Measurements from ENCODE around the gene U2AF2.

The U2AF2 gene

DNA sequence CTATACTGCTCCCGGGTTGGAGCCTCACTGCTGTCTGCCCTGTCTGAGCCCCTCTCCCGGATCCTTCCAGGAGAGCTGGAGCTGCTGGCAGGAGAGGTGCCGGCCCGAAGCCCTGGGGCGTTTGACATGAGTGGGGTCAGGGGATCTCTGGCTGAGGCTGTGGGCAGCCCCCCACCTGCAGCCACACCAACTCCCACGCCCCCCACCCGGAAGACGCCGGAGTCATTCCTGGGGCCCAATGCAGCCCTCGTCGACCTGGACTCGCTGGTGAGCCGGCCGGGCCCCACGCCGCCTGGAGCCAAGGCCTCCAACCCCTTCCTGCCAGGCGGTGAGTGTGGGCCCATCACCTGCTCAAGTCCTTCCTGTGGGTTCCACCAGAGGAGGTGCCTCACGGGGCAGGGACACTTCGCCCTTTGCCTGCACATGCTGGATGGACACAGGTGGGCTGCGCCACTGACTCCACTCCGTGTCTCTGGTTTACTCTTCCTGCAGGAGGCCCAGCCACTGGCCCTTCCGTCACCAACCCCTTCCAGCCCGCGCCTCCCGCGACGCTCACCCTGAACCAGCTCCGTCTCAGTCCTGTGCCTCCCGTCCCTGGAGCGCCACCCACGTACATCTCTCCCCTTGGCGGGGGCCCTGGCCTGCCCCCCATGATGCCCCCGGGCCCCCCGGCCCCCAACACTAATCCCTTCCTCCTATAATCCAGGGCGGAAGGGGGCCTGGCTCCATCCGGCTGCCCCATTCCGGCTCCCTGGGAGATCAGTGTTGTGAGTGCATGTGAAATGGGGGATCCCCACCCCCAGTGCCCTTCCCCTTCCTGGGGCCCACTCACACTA is 40.0 kb downstream of the U2AF2 start:
- Histone ChIP-seq H3K9me3 (ENCODE audit: low read length) (no peaks in the 10 kb centered on the region), H3K27me3 (ENCODE audit: insufficient read depth, low read length) (no peaks in the 10 kb centered on the region), H3K36me3 (ENCODE audit: insufficient read depth, low read length) (peaks cover 86% of the 10 kb centered on the region), H3K9me2 (ENCODE audit: low read depth, low read length) (no peaks in the 10 kb centered on the region), H3K79me2 (ENCODE audit: insufficient read depth, low read length) (no peaks in the 10 kb centered on the region), H3K27ac (ENCODE audit: low read depth, low read length, poor library complexity, severe bottlenecking) (no peak overlapping the region), H4K20me1 (ENCODE audit: insufficient read depth, low read length) (no peaks in the 10 kb centered on the region), H2AFZ (ENCODE audit: low read length) (no peak overlapping the region), H3F3A (ENCODE audit: insufficient read depth, low read length) (no peaks in the 10 kb centered on the region), H3K4me1 (ENCODE audit: insufficient read depth, low read length, severe bottlenecking) (no peaks in the 10 kb centered on the region), H3K4me2 (ENCODE audit: low read length) (no peak overlapping the region), H3K4me3 (ENCODE audit: low read depth, low read length, poor library complexity, severe bottlenecking) (no peak overlapping the region), H3K9ac (ENCODE audit: low read length) (no peak overlapping the region)
- TF ChIP-seq EZH2 (IDR thresholded peaks at IDR 0.05; ENCODE audit: borderline replicate concordance, low read length) = no peak
- no peak for TF ChIP-seq CTCF (IDR thresholded peaks at IDR 0.05; ENCODE audit: low read length)

DNA sequence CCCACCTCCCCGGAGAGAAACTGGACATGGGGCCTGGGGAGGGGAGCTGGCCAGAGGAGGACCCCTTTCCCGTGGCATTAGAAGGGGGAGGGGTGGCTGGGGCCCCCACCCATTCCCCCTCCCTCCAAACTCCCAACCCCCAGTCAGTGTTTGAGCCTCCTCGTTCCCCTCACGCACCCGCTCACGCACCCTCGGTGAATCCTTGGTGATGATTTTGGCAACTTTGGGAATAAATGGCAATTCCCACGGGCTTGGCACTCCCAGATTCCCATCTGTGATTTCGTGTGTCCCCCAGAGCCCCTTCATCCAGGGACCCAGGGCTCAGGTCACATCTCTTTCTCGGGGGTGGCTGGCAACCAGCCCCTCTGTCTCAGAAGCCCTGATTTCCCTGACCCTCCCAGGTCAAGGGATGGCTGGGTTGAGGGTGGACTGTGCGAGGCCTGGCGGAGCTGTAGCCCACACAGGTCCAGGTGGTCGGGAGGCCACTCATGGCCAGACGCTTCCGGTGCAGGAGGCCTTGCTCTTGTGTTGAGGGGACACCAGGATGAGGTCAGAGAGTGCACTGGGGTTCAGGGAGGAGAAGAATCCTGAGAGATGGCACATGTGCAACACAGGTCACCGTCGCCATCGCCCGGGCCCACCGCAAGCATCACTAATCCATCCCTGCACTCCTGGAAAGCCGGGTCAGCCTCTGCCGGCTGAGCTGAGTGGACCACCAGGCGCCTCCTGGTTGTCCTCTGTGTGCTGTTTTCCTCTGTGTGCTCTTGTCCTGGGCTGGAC is 40.9 kb downstream of the U2AF2 start:
- peaks cover 83% of the 10 kb centered on the region for H3K36me3 ChIP-seq (ENCODE audit: insufficient read depth, low read length)
- no peak overlapping the region for H3K27ac ChIP-seq (ENCODE audit: low read depth, low read length, poor library complexity, severe bottlenecking)

More for the DNA sequence above, 40.9 kb downstream of the U2AF2 start:
- no peaks in the 10 kb centered on the region for H4K20me1 ChIP-seq (ENCODE audit: insufficient read depth, low read length)
- H2AFZ ChIP-seq (ENCODE audit: low read length) = no peak overlapping the region
- no peak overlapping the region for H3K9ac ChIP-seq (ENCODE audit: low read length)
- H3K27me3 ChIP-seq (ENCODE audit: insufficient read depth, low read length) = no peaks in the 10 kb centered on the region
- TF ChIP-seq CTCF (IDR thresholded peaks at IDR 0.05; ENCODE audit: low read length) (no peak), EZH2 (IDR thresholded peaks at IDR 0.05; ENCODE audit: borderline replicate concordance, low read length) (no peak)
- H3K4me1 ChIP-seq (ENCODE audit: insufficient read depth, low read length, severe bottlenecking) = no peaks in the 10 kb centered on the region
- no peaks in the 10 kb centered on the region for H3K9me3 ChIP-seq (ENCODE audit: low read length)
- H3K9me2 ChIP-seq (ENCODE audit: low read depth, low read length) = no peaks in the 10 kb centered on the region
- no peak overlapping the region for H3K4me2 ChIP-seq (ENCODE audit: low read length)
- no peak overlapping the region for H3K4me3 ChIP-seq (ENCODE audit: low read depth, low read length, poor library complexity, severe bottlenecking)
- no peaks in the 10 kb centered on the region for H3F3A ChIP-seq (ENCODE audit: insufficient read depth, low read length)
- H3K79me2 ChIP-seq (ENCODE audit: insufficient read depth, low read length) = no peaks in the 10 kb centered on the region
